Lower lobe of right lung (tissue), 2 donors: ENCODE data around the gene ZPBP2. TPM values are rescaled to one million over a fixed set of nuclear protein-coding genes. Genes with fewer than 3 reads are reported as not detected.

Source experiments
- ATAC-seq, 2 donors: fragments of 200-7000 bp; cut with Tn5 transposase; one replicate each; pipeline ENCODE4 v1.9.1; 2020 to 2022; ENCODE audit warnings: mild to moderate bottlenecking in 2 of 2, moderate library complexity in 2 of 2
- DNase-seq: peaks from one replicate; pipeline ENCODE4 v3.0.0-alpha.2; 2020
- H3K27ac ChIP-seq: fragments of 200-600 bp; one replicate; pipeline ENCODE4 v1.8.0; 2022
- H3K27me3 ChIP-seq: fragments of 200-600 bp; one replicate; pipeline ENCODE4 v1.8.0; 2022; ENCODE audit warnings: low read depth
- H3K36me3 ChIP-seq: fragments of 200-600 bp; one replicate; pipeline ENCODE4 v1.8.0; 2022; ENCODE audit warnings: mild to moderate bottlenecking
- H3K4me1 ChIP-seq: fragments of 200-600 bp; one replicate; pipeline ENCODE4 v1.8.0; 2022
- H3K4me3 ChIP-seq: fragments of 200-600 bp; one replicate; pipeline ENCODE4 v1.8.0; 2022; ENCODE audit warnings: mild to moderate bottlenecking
- H3K9me3 ChIP-seq: fragments of 200-600 bp; one replicate; pipeline ENCODE4 v1.8.0; 2022
- intact Hi-C: fragments of 100-400 bp; cut with DNase I; formaldehyde crosslinking; loops from one replicate; pipeline ENCODE4 v1.11.0; 2022
- total RNA-seq: library from RNA; stranded (reverse); fragmentation: NEBNext Ultra II Directional; extraction: Animal tissue kit (Norgen Biotek cat#: 25700); gene quantifications from one replicate; pipeline ENCODE4 v1.2.1, GENCODE V29; 2021
- TF ChIP-seq, protein P1 (sequence below): fragments of 200-600 bp; IDR thresholded peaks from one replicate; pipeline ENCODE4 v1.8.0; 2022; ENCODE audit warnings: antibody characterized with exemption, mild to moderate bottlenecking
- donor health status: DM: no; HTN: yes; CAD: no; lungs with severe emphysema.

ZPBP2 gene
- total RNA-seq, 1 donor from 2014 or later, result not detected

DNA sequence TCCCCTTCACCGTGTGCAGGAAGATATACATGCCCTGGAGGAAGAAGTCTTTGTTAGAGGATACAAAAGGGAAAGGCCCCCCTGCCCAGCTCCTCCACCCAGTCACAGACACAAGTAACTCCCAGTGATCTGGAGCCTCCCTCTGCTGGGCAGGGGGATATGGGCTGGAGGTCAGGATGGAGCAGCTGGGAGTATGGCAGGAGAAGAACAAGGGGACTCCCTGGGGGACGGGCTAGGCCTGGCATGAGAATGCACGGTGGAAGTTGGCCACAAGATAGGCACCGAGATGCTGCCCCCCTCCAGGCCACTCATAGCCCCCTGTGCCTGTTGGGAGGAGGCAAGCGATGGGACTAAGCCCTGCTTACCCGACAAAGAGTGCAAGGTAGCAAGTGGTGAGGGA is 55.2 kb downstream of the ZPBP2 start:
- intact Hi-C loops, result no loop called here
- no peaks in the 10 kb centered on the region for H3K27me3 ChIP-seq
- peaks cover 50% of the 10 kb centered on the region for H3K36me3 ChIP-seq
- no peak overlapping the region for H3K4me3 ChIP-seq
- H3K27ac ChIP-seq, result no peak overlapping the region
- ATAC-seq (no peak), DNase-seq (no peak)
- H3K4me1 ChIP-seq, result peaks cover 36% of the 10 kb centered on the region
- no peaks in the 10 kb centered on the region for H3K9me3 ChIP-seq
- TF ChIP-seq, protein P1, sequence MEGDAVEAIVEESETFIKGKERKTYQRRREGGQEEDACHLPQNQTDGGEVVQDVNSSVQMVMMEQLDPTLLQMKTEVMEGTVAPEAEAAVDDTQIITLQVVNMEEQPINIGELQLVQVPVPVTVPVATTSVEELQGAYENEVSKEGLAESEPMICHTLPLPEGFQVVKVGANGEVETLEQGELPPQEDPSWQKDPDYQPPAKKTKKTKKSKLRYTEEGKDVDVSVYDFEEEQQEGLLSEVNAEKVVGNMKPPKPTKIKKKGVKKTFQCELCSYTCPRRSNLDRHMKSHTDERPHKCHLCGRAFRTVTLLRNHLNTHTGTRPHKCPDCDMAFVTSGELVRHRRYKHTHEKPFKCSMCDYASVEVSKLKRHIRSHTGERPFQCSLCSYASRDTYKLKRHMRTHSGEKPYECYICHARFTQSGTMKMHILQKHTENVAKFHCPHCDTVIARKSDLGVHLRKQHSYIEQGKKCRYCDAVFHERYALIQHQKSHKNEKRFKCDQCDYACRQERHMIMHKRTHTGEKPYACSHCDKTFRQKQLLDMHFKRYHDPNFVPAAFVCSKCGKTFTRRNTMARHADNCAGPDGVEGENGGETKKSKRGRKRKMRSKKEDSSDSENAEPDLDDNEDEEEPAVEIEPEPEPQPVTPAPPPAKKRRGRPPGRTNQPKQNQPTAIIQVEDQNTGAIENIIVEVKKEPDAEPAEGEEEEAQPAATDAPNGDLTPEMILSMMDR, result no peak

DNA sequence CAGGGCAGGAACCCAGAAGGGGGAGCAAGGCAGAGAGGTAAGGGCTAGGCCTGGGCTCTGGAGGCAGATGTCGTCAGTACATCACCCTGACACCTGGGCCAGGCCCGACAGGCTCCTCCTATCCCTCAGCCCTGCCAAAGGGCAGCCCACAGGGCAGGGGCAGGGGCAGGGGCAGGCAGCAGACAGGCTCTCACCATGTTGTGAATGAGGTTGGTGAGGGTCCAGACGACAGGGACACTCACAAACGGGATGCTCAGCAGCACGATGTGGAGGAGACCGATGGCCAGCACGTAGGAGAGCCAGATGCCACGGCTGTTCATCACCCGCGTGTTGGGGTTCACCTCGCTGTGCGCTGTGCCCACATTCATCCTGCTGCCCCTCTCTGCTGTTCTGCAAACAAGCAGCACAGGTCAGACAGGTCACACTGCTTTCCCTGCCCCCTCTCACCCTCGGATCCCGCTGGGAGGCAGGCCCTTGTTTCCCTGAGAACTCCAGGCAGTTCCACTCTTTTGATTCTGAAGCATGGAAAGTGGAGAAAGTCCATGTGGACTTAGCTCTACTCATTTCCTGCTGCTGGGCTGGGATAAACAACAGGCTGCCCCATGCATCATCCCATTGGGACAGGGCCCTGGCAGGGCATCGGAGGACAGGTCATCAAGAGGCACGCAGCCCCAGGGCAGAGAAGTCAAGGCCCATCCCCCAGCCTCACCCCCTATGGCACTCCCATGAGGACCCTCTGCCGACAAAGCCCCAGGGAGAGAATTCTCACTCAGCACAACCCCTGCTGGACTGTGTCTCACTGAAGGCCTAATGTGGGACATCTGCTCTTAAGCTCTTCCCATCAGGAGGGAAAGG is 56.1 kb downstream of the ZPBP2 start:
- no peaks in the 10 kb centered on the region for H3K9me3 ChIP-seq
- H3K4me1 ChIP-seq, result peaks cover 44% of the 10 kb centered on the region
- no peak for ATAC-seq
- no peak overlapping the region for H3K27ac ChIP-seq
- TF ChIP-seq, protein P1, result no peak
- no peak for DNase-seq
- H3K36me3 ChIP-seq, result peaks cover 48% of the 10 kb centered on the region
- no peak overlapping the region for H3K4me3 ChIP-seq
- intact Hi-C loops, result no loop called here
- no peaks in the 10 kb centered on the region for H3K27me3 ChIP-seq

DNA sequence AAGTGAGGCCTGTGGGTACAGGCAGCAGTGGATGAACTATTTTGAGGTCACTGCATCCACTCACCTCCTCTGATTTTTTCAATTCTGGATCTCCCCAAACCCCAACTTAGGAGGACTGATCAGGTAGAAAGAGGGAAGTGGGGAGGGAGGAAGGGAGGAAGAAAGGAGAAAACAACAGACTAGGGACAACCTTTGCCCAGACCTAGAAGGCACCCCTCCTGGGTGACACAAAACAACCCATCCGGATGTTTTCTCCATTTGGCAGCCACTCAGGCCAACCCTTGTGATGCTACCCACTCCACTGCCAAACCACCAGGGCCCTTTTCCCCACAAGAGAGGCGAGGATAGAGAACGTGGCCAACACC is 56.7 kb downstream of the ZPBP2 start:
- intact Hi-C loops, result no loop called here
- Histone ChIP-seq H3K36me3 (peaks cover 44% of the 10 kb centered on the region), H3K27ac (no peak overlapping the region), H3K4me3 (no peak overlapping the region), H3K4me1 (peaks cover 50% of the 10 kb centered on the region), H3K27me3 (no peaks in the 10 kb centered on the region), H3K9me3 (no peaks in the 10 kb centered on the region)
- ATAC-seq (no peak), DNase-seq (no peak)
- TF ChIP-seq, protein P1, result no peak

DNA sequence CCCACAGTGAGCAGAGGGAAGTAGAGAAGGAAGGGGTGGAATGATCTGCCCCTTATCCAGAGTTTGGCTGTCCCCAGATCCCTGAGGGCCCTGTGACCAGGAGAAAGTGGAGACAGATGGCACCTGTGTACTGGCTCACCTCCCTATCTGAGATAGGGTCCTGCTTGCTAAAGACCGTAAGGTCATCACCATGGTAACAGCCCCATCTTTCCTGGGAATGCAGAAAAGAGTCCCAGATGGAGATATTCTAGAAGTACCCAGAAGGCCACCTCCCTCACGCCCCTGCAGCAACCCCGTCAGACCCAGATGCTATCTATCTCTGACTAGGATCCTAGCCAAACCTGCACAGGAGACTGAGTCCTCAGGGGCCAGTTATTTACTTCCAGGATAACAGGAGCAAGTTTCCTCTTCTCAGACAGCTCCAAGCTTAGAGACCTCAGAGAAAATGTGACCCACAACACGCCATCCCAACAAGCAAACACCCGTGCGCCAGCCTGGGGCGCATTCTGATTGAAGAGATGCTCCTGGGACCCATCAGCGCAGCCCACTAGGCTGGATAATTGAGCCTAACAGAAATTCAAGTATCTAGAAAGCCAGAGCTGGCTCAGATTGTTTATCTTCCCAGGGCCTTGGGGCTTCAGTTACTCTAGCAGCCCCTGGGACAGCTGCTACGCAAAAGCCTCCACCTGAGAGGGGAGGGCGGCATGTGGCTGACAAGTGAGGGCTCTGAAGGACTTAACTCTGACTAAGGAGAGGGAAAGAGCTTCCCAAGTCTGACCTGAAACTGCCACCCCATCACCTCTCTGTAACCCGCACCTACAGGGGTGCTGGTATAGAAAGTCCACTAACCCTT is 57.5 kb downstream of the ZPBP2 start:
- no peak for ATAC-seq
- Histone ChIP-seq H3K27me3 (no peaks in the 10 kb centered on the region), H3K36me3 (peaks cover 37% of the 10 kb centered on the region), H3K9me3 (no peaks in the 10 kb centered on the region), H3K4me3 (peak overlapping the region; percentile 87), H3K4me1 (peaks cover 54% of the 10 kb centered on the region), H3K27ac (peak overlapping the region; percentile 96)
- intact Hi-C loops, result no loop called here
- TF ChIP-seq, protein P1, result no peak
- no peak for DNase-seq

DNA sequence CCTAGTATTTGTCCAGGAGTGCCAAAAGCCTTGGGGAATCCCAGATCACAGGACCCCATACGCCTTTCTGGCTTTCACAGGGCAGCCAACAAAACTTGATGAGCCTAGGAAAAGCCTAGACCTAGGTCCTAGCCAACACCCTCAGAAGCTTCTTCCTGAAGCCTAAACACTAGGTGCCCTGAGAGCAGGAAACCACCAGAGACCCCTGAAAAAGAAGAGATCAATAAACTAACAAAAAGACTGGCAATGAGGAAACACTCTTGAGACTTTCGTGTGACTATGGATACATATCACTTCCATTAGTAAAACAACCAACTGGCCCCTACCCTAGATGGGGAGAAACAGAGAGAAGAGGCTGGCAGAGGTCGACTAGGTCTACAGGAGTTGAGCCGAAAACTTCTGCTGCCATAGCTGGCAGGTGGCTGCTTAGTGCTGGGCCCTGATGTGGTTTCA is 58.2 kb downstream of the ZPBP2 start:
- Histone ChIP-seq H3K4me1 (peaks cover 54% of the 10 kb centered on the region), H3K4me3 (peak overlapping the region; percentile 87)

More for the DNA sequence above, 58.2 kb downstream of the ZPBP2 start:
- H3K36me3 ChIP-seq, result peaks cover 30% of the 10 kb centered on the region
- intact Hi-C loops, result no loop called here
- no peak for DNase-seq
- TF ChIP-seq, protein P1, result no peak
- no peaks in the 10 kb centered on the region for H3K9me3 ChIP-seq
- no peaks in the 10 kb centered on the region for H3K27me3 ChIP-seq
- peak overlapping the region; percentile 96 for H3K27ac ChIP-seq
- no peak for ATAC-seq
